Breast epithelium (tissue), 4 donors: ENCODE data around the gene GOSR1. TPM values are rescaled to one million over a fixed set of nuclear protein-coding genes. Genes with fewer than 3 reads are reported as not detected.
"Not testable (repeated sequence)": the region's sequence is repeated elsewhere in the genome, so short reads cannot be mapped to it uniquely, and the experiment has no call there.

ENCODE experiments used
- DNase-seq, 2 donors: peaks; one replicate each; pipeline ENCODE4 v3.0.0-alpha.2; 2019; ENCODE audit warnings: low spot score in 2 of 2
- H3K27ac ChIP-seq, 2 donors: fragments of 200-600 bp; sonication (generic) in 1 of 2; one replicate each; pipeline ENCODE4 v1.5.1; 2016 to 2019; ENCODE audit warnings: mild to moderate bottlenecking in 1 of 2
- H3K27me3 ChIP-seq, 2 donors: fragments of 200-600 bp; sonication (generic) in 1 of 2; one replicate each; pipeline versions ENCODE4 v1.5.1 to v1.6.0; 2017 to 2019; ENCODE audit warnings: control low read depth in 1 of 2, mild to moderate bottlenecking in 1 of 2
- H3K36me3 ChIP-seq: fragments of 200-600 bp; one replicate; pipeline ENCODE4 v1.5.1; 2019
- H3K4me1 ChIP-seq, 2 donors: fragments of 200-600 bp; sonication (generic); one replicate each; pipeline ENCODE4 v1.5.1; 2016 to 2019; ENCODE audit warnings: control low read depth in 1 of 2
- H3K4me3 ChIP-seq, 3 donors: fragments of 200-600 bp; sonication (generic); 1 replicate in 2 of 3; 2 replicates in 1 of 3; pipeline ENCODE4 v1.5.1; 2016 to 2019; ENCODE audit warnings: mild to moderate bottlenecking in 3 of 3, moderate library complexity in 2 of 3
- H3K9me3 ChIP-seq, 2 donors: fragments of 200-600 bp; sonication (generic) in 1 of 2; one replicate each; pipeline ENCODE4 v1.5.1; 2016 to 2019; ENCODE audit warnings: control low read depth in 1 of 2
- CTCF ChIP-seq, 3 donors: fragments of 450-650 bp; IDR thresholded peaks; one replicate each; pipeline ENCODE4 v1.5.1; 2016 to 2017; ENCODE audit warnings: antibody characterized with exemption in 3 of 3, mild to moderate bottlenecking in 3 of 3, moderate library complexity in 3 of 3
- POLR2A ChIP-seq: fragments of 450-650 bp; IDR thresholded peaks from one replicate; pipeline ENCODE4 v1.6.1; 2016; ENCODE audit warnings: antibody characterized with exemption, mild to moderate bottlenecking, moderate library complexity
- POLR2AphosphoS5 ChIP-seq, 3 donors: sonication (generic); formaldehyde crosslinking; IDR thresholded peaks; one replicate each; pipeline ENCODE4 v1.6.1; 2017; ENCODE audit warnings: antibody characterized with exemption in 3 of 3
- intact Hi-C: fragments of 100-400 bp; cut with DNase I; formaldehyde crosslinking; loops from one replicate; pipeline ENCODE4 v1.15.1; 2023; ENCODE audit warnings: low total_unique reads
- total RNA-seq, 3 donors: library from RNA; depleted of rRNA; stranded (reverse); fragments of >200 nt; gene quantifications; one replicate each; pipeline ENCODE4 v1.1.0, GENCODE V29; 2016

Gene GOSR1
- total RNA-seq, 3 donors from 2014 or later, result 32.1 to 70.8 (median 45.8) TPM

- Histone ChIP-seq H3K27me3 (no peaks in the 10 kb centered on the region), H3K4me1 (no peaks in the 10 kb centered on the region), H3K36me3 (no peaks in the 10 kb centered on the region), H3K9me3 (no peaks in the 10 kb centered on the region), H3K4me3 (no peak overlapping the region), H3K27ac (no peak overlapping the region)
- intact Hi-C loops, result no loop called here
- no peak for DNase-seq
- no peak for TF ChIP-seq POLR2A
- no peak for TF ChIP-seq CTCF (IDR thresholded peaks at IDR 0.05)
- TF ChIP-seq POLR2AphosphoS5 (IDR thresholded peaks at IDR 0.05), result no peak
Observed at GRCh38 chr17:30443721-30444120, 33.5 kb upstream of the GOSR1 start.

DNA sequence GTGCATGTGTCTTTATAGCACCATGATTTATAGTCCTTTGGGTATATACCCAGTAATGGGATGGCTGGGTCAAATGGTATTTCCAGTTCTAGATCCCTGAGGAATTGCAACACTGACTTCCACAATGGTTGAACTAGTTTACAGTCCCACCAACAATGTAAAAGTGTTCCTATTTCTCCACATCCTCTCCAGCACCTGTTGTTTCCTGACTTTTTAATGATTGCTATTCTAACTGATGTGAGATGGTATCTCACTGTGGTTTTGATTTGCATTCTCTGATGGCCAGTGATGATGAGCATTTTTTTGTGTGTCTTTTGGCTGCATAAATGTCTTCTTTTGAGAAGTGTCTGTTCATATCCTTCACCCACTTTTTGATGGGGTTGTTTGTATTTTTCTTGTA lies 30.6 kb upstream of the GOSR1 start:
- intact Hi-C loops, H3K27ac ChIP-seq, H3K36me3 ChIP-seq, H3K4me1 ChIP-seq, H3K9me3 ChIP-seq, DNase-seq, H3K4me3 ChIP-seq, H3K27me3 ChIP-seq: not testable (repeated sequence)

- Histone ChIP-seq H3K27me3 (no peaks in the 10 kb centered on the region), H3K4me3 (no peak overlapping the region), H3K36me3 (no peaks in the 10 kb centered on the region), H3K27ac (no peak overlapping the region), H3K4me1 (no peaks in the 10 kb centered on the region), H3K9me3 (no peaks in the 10 kb centered on the region)
- intact Hi-C loops, result no loop called here
- no peak for DNase-seq
- TF ChIP-seq POLR2A (no peak), POLR2AphosphoS5 (IDR thresholded peaks at IDR 0.05) (no peak), CTCF (IDR thresholded peaks at IDR 0.05) (no peak)
Observed at GRCh38 chr17:30449480-30449879, 27.7 kb upstream of the GOSR1 start.

- Histone ChIP-seq H3K27ac (no peak overlapping the region), H3K9me3 (no peaks in the 10 kb centered on the region), H3K27me3 (no peaks in the 10 kb centered on the region), H3K4me1 (no peaks in the 10 kb centered on the region), H3K4me3 (no peak overlapping the region), H3K36me3 (no peaks in the 10 kb centered on the region)
- DNase-seq, result no peak
- TF ChIP-seq POLR2A (no peak), CTCF (IDR thresholded peaks at IDR 0.05) (no peak), POLR2AphosphoS5 (IDR thresholded peaks at IDR 0.05) (no peak)
- intact Hi-C loops, result no loop called here
Observed at GRCh38 chr17:30450125-30451027, 26.8 kb upstream of the GOSR1 start.

DNA sequence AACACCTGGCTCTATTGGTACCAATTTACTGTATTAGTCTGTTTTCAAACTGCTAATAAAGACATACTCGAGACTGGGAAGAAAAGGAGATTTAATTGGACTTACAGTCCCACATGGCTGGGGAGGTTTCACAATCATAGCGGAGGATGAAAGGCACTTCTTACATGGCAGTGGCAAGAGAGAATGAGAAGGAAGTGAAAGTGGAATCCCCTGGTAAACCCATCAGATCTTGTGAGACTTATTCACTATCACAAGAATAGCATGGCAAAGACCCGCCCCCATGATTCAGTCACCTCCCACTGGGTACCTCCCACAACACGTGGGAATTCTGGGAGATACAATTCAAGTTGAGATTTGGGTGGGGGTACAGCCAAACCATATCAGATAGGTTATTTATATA lies 22.6 kb upstream of the GOSR1 start:
- intact Hi-C loops, result no loop called here
- Histone ChIP-seq H3K9me3 (no peaks in the 10 kb centered on the region), H3K27me3 (no peaks in the 10 kb centered on the region), H3K4me3 (no peak overlapping the region), H3K36me3 (no peaks in the 10 kb centered on the region), H3K4me1 (no peaks in the 10 kb centered on the region), H3K27ac (no peak overlapping the region)
- DNase-seq, result no peak
- TF ChIP-seq POLR2A (no peak), CTCF (IDR thresholded peaks at IDR 0.05) (no peak), POLR2AphosphoS5 (IDR thresholded peaks at IDR 0.05) (no peak)
